NCI-H2029 (cell line): ENCODE measurements around the gene MAP4K5.

Experiments used
- DNase-seq: peaks from one replicate; lab custom pipeline; 2025; lab: John Stamatoyannopoulos, UW

Gene MAP4K5

GRCh38 chr14:50399251-50400032 lies 132.9 kb downstream of the MAP4K5 start:
- DNase-seq: peak; percentile 18

- DNase-seq: no peak
Measured at GRCh38 chr14:50398189-50398580, 134.2 kb downstream of the MAP4K5 start.

DNA sequence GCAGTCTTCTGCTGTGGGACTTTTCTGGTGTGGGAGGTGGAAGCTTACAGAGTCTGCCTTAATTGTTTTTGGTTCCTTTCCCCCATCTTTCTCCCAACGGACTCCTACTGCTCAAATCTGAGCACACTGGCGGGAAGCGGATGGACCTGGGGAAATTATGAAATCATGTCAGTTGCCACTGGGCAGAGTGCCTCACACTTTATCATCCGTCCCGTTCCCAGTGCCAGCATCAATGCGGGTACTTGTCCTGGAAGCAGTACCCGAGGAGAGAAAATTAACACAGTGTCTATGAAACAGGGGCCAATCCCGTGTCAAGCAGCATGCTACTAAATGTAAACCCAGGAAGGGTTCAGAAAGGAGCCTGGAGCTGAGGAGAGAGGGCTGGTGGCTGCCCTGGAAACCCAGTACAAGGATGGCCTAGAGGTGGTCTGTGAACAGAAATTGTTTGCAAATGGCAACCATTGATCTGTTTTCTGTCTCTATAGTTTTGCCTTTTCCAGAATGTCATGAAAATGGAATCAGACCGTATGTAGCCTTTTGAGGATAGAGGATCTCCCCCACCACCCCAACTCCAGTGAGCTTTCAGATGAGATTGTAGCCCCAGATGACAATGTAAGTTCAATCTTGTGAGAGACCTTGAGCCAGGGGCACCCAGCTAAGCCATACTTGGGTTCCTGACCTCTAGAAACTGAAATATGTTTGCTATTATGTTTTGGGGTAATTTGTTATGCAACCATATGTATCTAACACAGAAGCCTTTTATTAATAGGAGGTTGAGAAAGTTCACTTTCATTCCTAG lies 134.8 kb downstream of the MAP4K5 start:
- no peak for DNase-seq

- peak; percentile 38 for DNase-seq
Measured at GRCh38 chr14:50396631-50397389, 135.6 kb downstream of the MAP4K5 start, which contains the start of gene CDKL1. CDKL1 (minus strand) TSS chr14:50396881; CDS start chr14:50395868, 1,013 bp downstream.

DNA sequence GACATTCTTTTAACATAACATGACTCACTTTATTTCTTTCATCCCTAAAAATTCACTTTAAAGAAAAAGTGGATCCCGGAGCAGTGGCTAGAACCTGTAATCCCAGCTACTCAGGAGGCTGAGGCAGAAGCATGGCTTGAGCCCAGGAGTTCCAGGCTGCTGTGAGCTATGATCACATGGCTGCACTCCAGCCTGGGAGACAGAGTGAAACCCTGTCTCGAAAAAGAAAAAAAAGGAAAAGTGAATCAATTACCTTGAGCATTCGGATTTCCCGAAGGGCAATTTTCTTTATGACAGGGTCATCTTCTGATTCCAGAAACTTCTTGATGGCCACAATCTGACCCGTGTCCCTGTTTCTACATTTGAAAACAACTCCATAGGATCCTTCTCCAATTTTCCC lies 136.9 kb downstream of the MAP4K5 start:
- DNase-seq: no peak

DNA sequence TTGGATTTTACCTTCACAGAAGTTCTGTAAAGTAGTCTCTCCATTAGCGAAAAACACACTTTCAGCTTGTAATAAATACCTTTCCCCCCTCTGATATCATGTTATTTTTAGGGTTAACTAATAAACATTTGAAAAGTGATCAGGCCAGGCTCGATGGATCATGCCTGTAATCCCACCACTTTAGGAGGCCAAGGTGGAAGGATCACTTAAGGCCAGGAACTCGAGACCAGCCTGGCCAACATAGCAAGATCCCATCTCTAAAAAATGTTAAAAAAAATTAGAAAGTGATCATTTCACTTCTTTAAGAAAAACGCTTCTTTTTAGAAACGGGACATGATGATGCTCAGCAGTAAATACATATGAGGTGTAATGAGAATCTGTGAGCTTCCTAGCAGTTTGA lies 137.7 kb downstream of the MAP4K5 start:
- no peak for DNase-seq

DNA sequence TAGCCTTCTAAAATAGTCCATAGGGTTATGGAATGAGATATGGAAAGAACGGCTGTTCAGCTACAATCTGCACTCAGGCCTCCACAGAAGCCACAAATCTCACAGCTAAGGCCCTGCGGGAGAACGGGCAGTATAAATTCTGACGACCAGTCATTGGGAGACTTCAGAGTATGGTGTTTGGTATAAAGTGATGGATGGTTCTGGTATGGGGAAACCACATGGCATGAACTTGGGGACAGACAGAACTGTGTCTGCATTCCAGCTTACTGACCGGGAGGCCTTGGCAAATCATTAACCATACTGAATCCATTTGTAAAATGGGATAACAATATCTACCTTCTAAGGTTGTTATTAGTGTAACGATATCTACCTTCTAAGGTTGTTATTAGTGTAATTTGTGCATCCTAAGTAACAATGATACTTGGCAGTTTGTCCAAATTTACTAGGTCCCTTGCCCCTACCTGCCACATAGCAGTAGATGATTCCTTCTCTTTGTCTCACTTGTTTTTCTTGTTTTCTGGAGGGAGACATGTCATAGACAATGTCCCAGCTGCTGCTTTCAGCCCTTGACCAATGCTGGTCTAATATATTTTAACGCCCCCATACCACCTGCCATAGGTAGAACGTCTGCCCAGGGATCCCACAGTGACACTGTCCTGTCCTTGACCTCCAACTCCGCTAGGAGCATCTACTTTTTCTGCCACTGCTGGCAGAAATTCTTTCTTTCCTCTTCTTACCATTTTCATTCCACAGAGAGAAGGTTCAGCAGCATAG lies 142.5 kb downstream of the MAP4K5 start:
- DNase-seq: no peak

GRCh38 chr14:50388256-50388931 lies 144.0 kb downstream of the MAP4K5 start:
- no peak for DNase-seq

- no peak for DNase-seq
Measured at GRCh38 chr14:50387548-50387947, 144.8 kb downstream of the MAP4K5 start.

- no peak for DNase-seq
Measured at GRCh38 chr14:50383618-50384225, 148.6 kb downstream of the MAP4K5 start.

GRCh38 chr14:50381823-50382287 lies 150.5 kb downstream of the MAP4K5 start:
- DNase-seq: no peak

- no peak for DNase-seq
Measured at GRCh38 chr14:50381008-50381407, 151.4 kb downstream of the MAP4K5 start.

DNA sequence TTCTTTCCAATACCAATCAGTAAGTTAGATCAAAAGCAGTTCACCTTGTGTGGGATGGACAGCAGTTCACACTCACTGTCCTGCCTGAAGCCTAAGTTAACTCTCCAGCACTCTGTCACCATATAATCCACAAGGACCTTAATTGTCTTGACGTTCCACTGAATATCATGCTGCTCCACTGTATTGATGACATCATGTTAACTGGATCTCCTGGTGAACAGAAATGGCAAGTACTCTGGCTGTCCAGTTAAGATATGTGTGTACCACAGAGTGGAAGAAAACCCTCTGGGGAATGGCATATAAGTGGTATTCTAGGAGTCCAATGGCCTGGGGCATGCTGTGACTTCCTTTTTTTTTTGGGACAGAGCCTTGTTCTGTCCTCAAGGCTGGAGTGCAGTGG lies 151.9 kb downstream of the MAP4K5 start:
- no peak for DNase-seq

GRCh38 chr14:50379563-50379962 lies 152.8 kb downstream of the MAP4K5 start:
- no peak for DNase-seq

DNA sequence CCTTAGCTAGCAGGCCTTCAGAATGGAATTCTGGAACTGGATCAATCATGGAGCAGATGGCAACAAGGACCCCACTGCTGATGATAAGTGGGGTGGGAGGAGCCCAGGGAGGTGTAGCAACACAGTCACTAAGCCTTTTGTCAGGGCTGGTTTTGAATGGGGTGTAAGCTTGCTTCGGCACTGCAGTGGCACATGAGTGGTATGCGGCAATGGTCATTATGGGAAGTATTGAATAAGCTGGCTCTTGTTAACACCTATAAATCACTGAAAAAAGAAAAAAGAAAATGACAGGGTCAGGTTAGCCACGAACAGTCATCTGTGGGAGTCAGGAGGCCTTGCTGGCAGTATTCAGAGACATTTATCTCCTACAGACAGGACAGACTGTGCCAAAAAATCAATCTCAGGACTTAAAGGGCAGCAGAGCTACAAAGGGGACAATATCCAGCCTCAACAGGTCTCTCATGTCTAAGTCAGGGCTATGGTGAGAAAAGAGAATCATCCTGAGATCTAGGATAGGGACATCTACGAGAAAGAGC lies 154.8 kb downstream of the MAP4K5 start:
- DNase-seq: no peak

DNA sequence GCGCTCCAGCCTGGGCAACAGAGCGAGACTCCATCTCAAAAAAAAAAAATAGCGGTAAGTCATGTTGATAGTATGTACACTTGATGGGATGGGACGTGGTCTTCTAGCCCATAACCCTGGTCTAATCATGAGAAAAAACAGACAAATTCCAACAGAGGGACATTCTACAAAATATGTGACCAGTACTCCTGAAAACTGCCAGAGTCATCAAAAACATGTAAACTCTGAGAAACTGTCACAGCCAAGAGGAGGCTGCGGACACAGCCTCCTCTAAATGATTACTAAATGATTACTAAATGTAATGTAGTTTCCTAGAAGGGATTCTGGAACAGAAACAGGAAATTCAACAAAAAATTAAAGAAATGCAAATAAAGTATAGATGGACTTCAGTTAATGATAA lies 156.6 kb downstream of the MAP4K5 start:
- no peak for DNase-seq

- no peak for DNase-seq
Measured at GRCh38 chr14:50373959-50374358, 158.4 kb downstream of the MAP4K5 start.

DNA sequence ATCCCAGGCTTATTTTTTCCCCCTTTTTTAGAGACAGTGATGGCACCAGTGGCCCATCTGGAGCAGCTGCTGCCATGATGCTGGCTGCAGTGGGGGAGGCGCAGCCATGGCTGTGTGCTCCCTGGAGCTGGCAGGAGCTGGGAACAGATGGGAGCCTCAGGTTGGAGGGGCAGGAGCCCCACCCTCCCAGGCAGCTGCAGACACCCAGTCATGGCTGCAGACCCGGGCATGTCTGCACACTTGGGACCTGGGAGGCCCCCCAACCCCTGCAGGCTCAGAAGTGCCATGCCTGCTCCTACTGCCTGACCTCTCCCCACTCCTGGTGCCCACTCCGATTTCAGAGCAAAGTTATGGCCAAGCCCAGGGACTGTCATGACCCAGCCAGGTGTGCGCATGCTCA lies 160.8 kb downstream of the MAP4K5 start:
- no peak for DNase-seq
